Fibroblast of skin of left quadriceps (primary cell): ENCODE results near the gene GOLGB1.
A peak's percentile ranks its signal among the peaks of the same experiment; 100 is the strongest.

Experiments used
- DNase-seq, 2 experiments: peaks; one replicate each; pipeline ENCODE4 v3.0.0-alpha.2; 2013; ENCODE audit warnings: low read depth in 2 of 2

The GOLGB1 gene

GRCh38 chr3:121740896-121741295 lies 8.6 kb downstream of the GOLGB1 start:
- DNase-seq, result no peak

- DNase-seq, result no peak
Measured at GRCh38 chr3:121739902-121740301, 9.6 kb downstream of the GOLGB1 start.

GRCh38 chr3:121737644-121738043 lies 11.9 kb downstream of the GOLGB1 start:
- no peak for DNase-seq

GRCh38 chr3:121736112-121736511 lies 13.4 kb downstream of the GOLGB1 start:
- no peak for DNase-seq

- DNase-seq, result peak in 1 of 2 experiments; percentile 7
Measured at GRCh38 chr3:121735047-121735696, 14.4 kb downstream of the GOLGB1 start.

- DNase-seq, result no peak
Measured at GRCh38 chr3:121730940-121731687, 18.4 kb downstream of the GOLGB1 start.

- no peak for DNase-seq
Measured at GRCh38 chr3:121724130-121724529, 25.4 kb downstream of the GOLGB1 start.

GRCh38 chr3:121723485-121723884 lies 26.1 kb downstream of the GOLGB1 start:
- DNase-seq, result no peak

GRCh38 chr3:121722411-121722810 lies 27.1 kb downstream of the GOLGB1 start:
- DNase-seq, result no peak

- no peak for DNase-seq
Measured at GRCh38 chr3:121720163-121720562, 29.4 kb downstream of the GOLGB1 start.

- DNase-seq, result no peak
Measured at GRCh38 chr3:121719423-121719822, 30.1 kb downstream of the GOLGB1 start.

- DNase-seq, result no peak
Measured at GRCh38 chr3:121718205-121718846, 31.2 kb downstream of the GOLGB1 start.

GRCh38 chr3:121710347-121710746 lies 39.2 kb downstream of the GOLGB1 start:
- no peak for DNase-seq

- DNase-seq, result no peak
Measured at GRCh38 chr3:121707531-121708273, 41.8 kb downstream of the GOLGB1 start.

- DNase-seq, result no peak
Measured at GRCh38 chr3:121705541-121705940, 44.0 kb downstream of the GOLGB1 start.

GRCh38 chr3:121703973-121704372 lies 45.6 kb downstream of the GOLGB1 start:
- no peak for DNase-seq

- no peak for DNase-seq
Measured at GRCh38 chr3:121698901-121699300, 50.6 kb downstream of the GOLGB1 start.

- DNase-seq, result no peak
Measured at GRCh38 chr3:121698476-121698875, 51.1 kb downstream of the GOLGB1 start.

- no peak for DNase-seq
Measured at GRCh38 chr3:121696186-121696585, 53.4 kb downstream of the GOLGB1 start.

GRCh38 chr3:121692010-121692699 lies 57.4 kb downstream of the GOLGB1 start:
- DNase-seq, result no peak

GRCh38 chr3:121690777-121691405 lies 58.6 kb downstream of the GOLGB1 start:
- DNase-seq, result no peak
